HepG2 (cell line): ENCODE data around the gene UBAC2. TPM values are rescaled to one million over a fixed set of nuclear protein-coding genes. Genes with fewer than 3 reads are reported as not detected.

Source experiments
- ATAC-seq: fragments of 200-7000 bp; cut with Tn5 transposase; 3 replicates; pipeline ENCODE4 v1.9.1; 2020; ENCODE audit warnings: mild to moderate bottlenecking, moderate library complexity
- BruUV-seq: library from RNA; stranded (reverse); fragments of 400-500 nt; replicated peaks from 2 replicates; lab custom pipeline; 2021; lab: Mats Ljungman, UMichigan
- CTCF ChIA-PET: fragments of 300-600 bp; formaldehyde crosslinking; extraction: SDS; loops from one replicate; lab custom pipeline; 2021; ENCODE audit warnings: low total read pairs, inconsistent platforms, low intra/inter-chr PET ratio; lab: Yijun Ruan, JAX
- POLR2A ChIA-PET: fragments of 350-600 bp; sonication (Branson Sonifier 250); formaldehyde crosslinking; loops from one replicate; lab custom pipeline; 2020; ENCODE audit warnings: antibody characterized with exemption, inconsistent platforms; lab: Yijun Ruan, JAX
- DNase-seq: peaks from one replicate; pipeline ENCODE4 v3.0.0-alpha.2; 2015; ENCODE audit warnings: low spot score
- FAIRE-seq: peaks from 3 replicates; lab custom pipeline; 2011; peaks lifted over from hg19 to GRCh38; lab: Jason Lieb, UNC
- H2AFZ ChIP-seq: one replicate; pipeline ENCODE4 v1.6.1; 2011; ENCODE audit warnings: low read length, inconsistent platforms
- H3K27ac ChIP-seq: fragments of 300-600 bp; 3 replicates; pipeline ENCODE4 v1.8.0; 2011; ENCODE audit warnings: mixed run types, mild to moderate bottlenecking, mixed read lengths, low read length, inconsistent platforms; ENCODE audit not compliant: insufficient read depth; ENCODE audit errors: extremely low read length
- H3K27me3 ChIP-seq, 2 experiments: fragments of 200-600 bp in 1 of 2; 2 replicates in 1 of 2; 3 replicates in 1 of 2; pipeline versions ENCODE4 v1.6.0 to v1.8.0; 2011; ENCODE audit warnings: low read length in 2 of 2, mild to moderate bottlenecking in 2 of 2, moderate library complexity in 2 of 2, inconsistent platforms in 1 of 2; ENCODE audit not compliant: insufficient read depth in 2 of 2, control insufficient read depth in 1 of 2
- H3K36me3 ChIP-seq, 2 experiments: fragments of 200-600 bp in 1 of 2; replicated peaks in 1 of 2; 2 replicates in 1 of 2; 3 replicates in 1 of 2; pipeline versions ENCODE4 v1.5.1 to v1.8.0; 2011; ENCODE audit warnings: low read length in 2 of 2, inconsistent platforms in 1 of 2; ENCODE audit not compliant: insufficient read depth in 2 of 2, control insufficient read depth in 1 of 2
- H3K4me1 ChIP-seq: 2 replicates; pipeline ENCODE4 v1.5.1; 2012; ENCODE audit warnings: low read length, inconsistent platforms; ENCODE audit not compliant: insufficient read depth
- H3K4me2 ChIP-seq: 2 replicates; pipeline ENCODE4 v1.6.0; 2011; ENCODE audit warnings: low read depth, low read length, inconsistent platforms
- H3K4me3 ChIP-seq, 3 experiments: fragments of 200-600 bp in 1 of 3; sonication (generic), shearing (Covaris generic) in 1 of 3; replicated peaks in 1 of 3; 2 replicates each; pipeline ENCODE4 v1.5.1; 2011 to 2016; ENCODE audit warnings: low read length in 3 of 3, inconsistent platforms in 2 of 3, low read depth in 2 of 3, mild to moderate bottlenecking in 2 of 3, control low read depth in 1 of 3, mixed read lengths in 1 of 3; ENCODE audit not compliant: insufficient read depth in 1 of 3
- H3K79me2 ChIP-seq: one replicate; pipeline ENCODE4 v1.6.1; 2011; ENCODE audit warnings: low read length, inconsistent platforms; ENCODE audit not compliant: insufficient read depth
- H3K9ac ChIP-seq: 2 replicates; pipeline ENCODE4 v1.6.0; 2011; ENCODE audit warnings: mild to moderate bottlenecking, low read depth, low read length, inconsistent platforms; ENCODE audit not compliant: insufficient read depth
- H3K9me3 ChIP-seq: 2 replicates; pipeline ENCODE4 v1.5.1; 2012; ENCODE audit warnings: mild to moderate bottlenecking, low read length
- H4K20me1 ChIP-seq: 2 replicates; pipeline ENCODE4 v1.6.0; 2011; ENCODE audit warnings: inconsistent platforms, mild to moderate bottlenecking, low read length, moderate library complexity; ENCODE audit not compliant: insufficient read depth
- BRCA1 ChIP-seq: sonication (generic); formaldehyde crosslinking; IDR thresholded peaks from 2 replicates; pipeline ENCODE4 v1.4.0; 2020; ENCODE audit warnings: missing genetic modification reagents
- DNMT1 ChIP-seq: sonication (generic); formaldehyde crosslinking; IDR thresholded peaks from 2 replicates; pipeline ENCODE4 v1.5.1; 2020; ENCODE audit warnings: mild to moderate bottlenecking, missing genetic modification reagents
- ERF ChIP-seq: IDR thresholded peaks from 2 replicates; pipeline ENCODE4 v1.6.1; 2018; ENCODE audit warnings: missing biosample characterization, missing genetic modification reagents
- NFAT5 ChIP-seq: sonication (generic); formaldehyde crosslinking; IDR thresholded peaks from 2 replicates; pipeline ENCODE4 v1.4.0; 2020; ENCODE audit warnings: missing genetic modification reagents
- RXRB ChIP-seq: IDR thresholded peaks from 2 replicates; pipeline ENCODE4 v1.6.1; 2016; ENCODE audit warnings: borderline replicate concordance, missing genetic modification reagents, missing compliant biosample characterization
- SMARCE1 ChIP-seq: fragments of 450-650 bp; IDR thresholded peaks from 2 replicates; pipeline ENCODE4 v1.6.1; 2017; ENCODE audit warnings: borderline replicate concordance
- ZC3H4 ChIP-seq: sonication (generic); formaldehyde crosslinking; IDR thresholded peaks from 2 replicates; pipeline ENCODE4 v1.4.0; 2020; ENCODE audit warnings: missing genetic modification reagents, borderline replicate concordance
- ZNF225 ChIP-seq: sonication (generic); formaldehyde crosslinking; IDR thresholded peaks from 2 replicates; pipeline ENCODE4 v1.4.0; 2020; ENCODE audit warnings: mild to moderate bottlenecking, missing genetic modification reagents
- ZNF264 ChIP-seq: sonication (generic); formaldehyde crosslinking; IDR thresholded peaks from 2 replicates; pipeline ENCODE4 v1.4.0; 2020; ENCODE audit warnings: missing genetic modification reagents
- ZNF274 ChIP-seq: sonication (generic); formaldehyde crosslinking; IDR thresholded peaks from 2 replicates; pipeline ENCODE4 v1.5.1; 2020; ENCODE audit warnings: mild to moderate bottlenecking, missing genetic modification reagents
- ZNF276 ChIP-seq: sonication (generic); formaldehyde crosslinking; IDR thresholded peaks from 2 replicates; pipeline ENCODE4 v1.4.0; 2020; ENCODE audit warnings: mild to moderate bottlenecking, low read depth, missing genetic modification reagents
- WGBS: methylation state at CpG from one replicate; pipeline ENCODE4 v1.1.6; 2017; ENCODE audit warnings: low lambda C conversion rate; 5-methylcytosine and 5-hydroxymethylcytosine counted together
- in situ Hi-C: cut with HindIII; loops from 2 replicates; pipeline ENCODE4 v1.10.0; 2017; ENCODE audit warnings: low pct_unique_long_range_greater_than_20kb; ENCODE audit not compliant: extremely low pct_ligation_motif_present
- intact Hi-C: fragments of 100-400 bp; cut with micrococcal nuclease; formaldehyde crosslinking; loops from one replicate; pipeline ENCODE4 v1.10.0; 2022; ENCODE audit not compliant: unreplicated experiment
- polyA plus RNA-seq, 8 experiments: library from polyadenylated mRNA; depleted of rRNA in 3 of 8; stranded (reverse) in 7 of 8; unstranded in 1 of 8; fragments of >200 nt; fragmentation: Illumina TruSeq in 4 of 8; extraction: Trizol in 4 of 8; gene quantifications; 2 replicates each; pipeline versions ENCODE4 v1.2.1 to v1.2.3, GENCODE V29; 2011 to 2016; ENCODE audit warnings: low read depth in 4 of 8, missing spikeins in 1 of 8, mixed read lengths in 1 of 8; ENCODE audit not compliant: insufficient read depth in 1 of 8
- total RNA-seq, 5 experiments: library from RNA; depleted of rRNA; stranded (reverse); fragments of >200 nt; fragmentation: Illumina TruSeq; extraction: Trizol; gene quantifications; 2 replicates each; pipeline ENCODE4 v1.2.3, GENCODE V29; 2016; ENCODE audit warnings: low read depth in 1 of 5
- TF ChIP-seq, protein P1 (sequence below): sonication (generic); formaldehyde crosslinking; conservative IDR thresholded peaks from 2 replicates; pipeline ENCODE4 v1.4.0; 2020; ENCODE audit warnings: mild to moderate bottlenecking, missing genetic modification reagents, moderate library complexity

UBAC2 gene
- total and polyA plus RNA-seq, 2 of the 13 experiments (the other 11 are each of a cell fraction or from before 2014, with no cell fraction given), result 61.3 to 80.8 TPM

- Histone ChIP-seq H3K4me3 (no peak overlapping the region), H4K20me1 (no peaks in the 10 kb centered on the region), H2AFZ (no peak overlapping the region), H3K4me2 (no peak overlapping the region), H3K27me3 (peaks cover 5 to 20% of the 10 kb centered on the region in 2 experiments; a peak in 3 of 5 replicates), H3K36me3 (no peaks in the 10 kb centered on the region), H3K79me2 (no peaks in the 10 kb centered on the region), H3K9ac (no peak overlapping the region), H3K9me3 (no peaks in the 10 kb centered on the region), H3K27ac (no peak overlapping the region), H3K4me1 (peaks cover 19% of the 10 kb centered on the region)
- intact Hi-C loops (no loop called here), in situ Hi-C loops (no loop called here)
- ATAC-seq (no peak), DNase-seq (no peak), FAIRE-seq (no peak)
- 3% methylated on average over 1 of the region's 1 CpG for WGBS
- BruUV-seq, result no TSS peak
- ChIA-PET POLR2A (no interaction called here), CTCF (interaction anchor here (1.1 kb wide), 1 partner anchor 24 kb away, joined by 3 read pairs; no protein-coding TSS in a partner anchor)
- TF ChIP-seq ERF (no peak), ZC3H4 (CRISPR knock-in tag) (no peak), DNMT1 (CRISPR knock-in tag) (no peak), ZNF225 (no peak), RXRB (no peak), ZNF276 (CRISPR knock-in tag) (no peak), ZNF264 (CRISPR knock-in tag) (no peak), BRCA1 (CRISPR knock-in tag) (no peak), SMARCE1 (no peak), NFAT5 (CRISPR knock-in tag) (no peak), ZNF274 (CRISPR knock-in tag) (no peak)
- TF ChIP-seq, protein P1, sequence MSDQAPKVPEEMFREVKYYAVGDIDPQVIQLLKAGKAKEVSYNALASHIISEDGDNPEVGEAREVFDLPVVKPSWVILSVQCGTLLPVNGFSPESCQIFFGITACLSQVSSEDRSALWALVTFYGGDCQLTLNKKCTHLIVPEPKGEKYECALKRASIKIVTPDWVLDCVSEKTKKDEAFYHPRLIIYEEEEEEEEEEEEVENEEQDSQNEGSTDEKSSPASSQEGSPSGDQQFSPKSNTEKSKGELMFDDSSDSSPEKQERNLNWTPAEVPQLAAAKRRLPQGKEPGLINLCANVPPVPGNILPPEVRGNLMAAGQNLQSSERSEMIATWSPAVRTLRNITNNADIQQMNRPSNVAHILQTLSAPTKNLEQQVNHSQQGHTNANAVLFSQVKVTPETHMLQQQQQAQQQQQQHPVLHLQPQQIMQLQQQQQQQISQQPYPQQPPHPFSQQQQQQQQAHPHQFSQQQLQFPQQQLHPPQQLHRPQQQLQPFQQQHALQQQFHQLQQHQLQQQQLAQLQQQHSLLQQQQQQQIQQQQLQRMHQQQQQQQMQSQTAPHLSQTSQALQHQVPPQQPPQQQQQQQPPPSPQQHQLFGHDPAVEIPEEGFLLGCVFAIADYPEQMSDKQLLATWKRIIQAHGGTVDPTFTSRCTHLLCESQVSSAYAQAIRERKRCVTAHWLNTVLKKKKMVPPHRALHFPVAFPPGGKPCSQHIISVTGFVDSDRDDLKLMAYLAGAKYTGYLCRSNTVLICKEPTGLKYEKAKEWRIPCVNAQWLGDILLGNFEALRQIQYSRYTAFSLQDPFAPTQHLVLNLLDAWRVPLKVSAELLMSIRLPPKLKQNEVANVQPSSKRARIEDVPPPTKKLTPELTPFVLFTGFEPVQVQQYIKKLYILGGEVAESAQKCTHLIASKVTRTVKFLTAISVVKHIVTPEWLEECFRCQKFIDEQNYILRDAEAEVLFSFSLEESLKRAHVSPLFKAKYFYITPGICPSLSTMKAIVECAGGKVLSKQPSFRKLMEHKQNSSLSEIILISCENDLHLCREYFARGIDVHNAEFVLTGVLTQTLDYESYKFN (CRISPR knock-in tag), result no peak
Measured at GRCh38 chr13:99412856-99413255, 212.2 kb downstream of the UBAC2 start.
